Measurements from ENCODE around the gene ANO2.

The ANO2 gene

DNA sequence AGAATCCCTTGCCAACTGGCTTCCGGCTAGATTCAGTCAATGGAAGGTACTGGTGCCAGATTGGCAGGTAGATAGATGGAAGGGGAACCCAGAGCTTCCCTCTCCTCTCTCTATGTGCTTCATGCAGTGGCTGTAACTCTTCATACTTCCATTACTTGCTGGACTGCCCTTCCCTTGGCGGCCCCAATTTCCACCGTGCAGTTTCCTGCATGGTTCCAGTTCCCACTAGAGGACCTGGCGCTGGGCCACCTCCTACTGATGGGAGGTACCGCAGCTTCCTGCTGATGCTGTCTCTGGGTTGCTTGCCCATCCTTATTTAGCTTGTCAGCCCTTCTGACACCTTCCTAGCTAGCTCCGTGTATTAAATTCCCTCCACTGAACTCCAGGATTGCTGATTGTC is 226.4 kb downstream of the ANO2 start:
- Histone ChIP-seq H3K27ac (no peak overlapping the region), H3K4me3 (no peak overlapping the region), H3K36me3 (no peaks in the 10 kb centered on the region), H3K9me3 (no peaks in the 10 kb centered on the region), H3K4me1 (peaks cover 0 to 23% (median 6%) of the 10 kb centered on the region in 4 donors), H3K27me3 (no peaks in the 10 kb centered on the region)
- intact Hi-C loops (cut with DNase I; ENCODE audit: low total_unique reads) = no loop called here
- TF ChIP-seq, protein P1, sequence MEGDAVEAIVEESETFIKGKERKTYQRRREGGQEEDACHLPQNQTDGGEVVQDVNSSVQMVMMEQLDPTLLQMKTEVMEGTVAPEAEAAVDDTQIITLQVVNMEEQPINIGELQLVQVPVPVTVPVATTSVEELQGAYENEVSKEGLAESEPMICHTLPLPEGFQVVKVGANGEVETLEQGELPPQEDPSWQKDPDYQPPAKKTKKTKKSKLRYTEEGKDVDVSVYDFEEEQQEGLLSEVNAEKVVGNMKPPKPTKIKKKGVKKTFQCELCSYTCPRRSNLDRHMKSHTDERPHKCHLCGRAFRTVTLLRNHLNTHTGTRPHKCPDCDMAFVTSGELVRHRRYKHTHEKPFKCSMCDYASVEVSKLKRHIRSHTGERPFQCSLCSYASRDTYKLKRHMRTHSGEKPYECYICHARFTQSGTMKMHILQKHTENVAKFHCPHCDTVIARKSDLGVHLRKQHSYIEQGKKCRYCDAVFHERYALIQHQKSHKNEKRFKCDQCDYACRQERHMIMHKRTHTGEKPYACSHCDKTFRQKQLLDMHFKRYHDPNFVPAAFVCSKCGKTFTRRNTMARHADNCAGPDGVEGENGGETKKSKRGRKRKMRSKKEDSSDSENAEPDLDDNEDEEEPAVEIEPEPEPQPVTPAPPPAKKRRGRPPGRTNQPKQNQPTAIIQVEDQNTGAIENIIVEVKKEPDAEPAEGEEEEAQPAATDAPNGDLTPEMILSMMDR (IDR thresholded peaks at IDR 0.05) = no peak
- no peak for DNase-seq

DNA sequence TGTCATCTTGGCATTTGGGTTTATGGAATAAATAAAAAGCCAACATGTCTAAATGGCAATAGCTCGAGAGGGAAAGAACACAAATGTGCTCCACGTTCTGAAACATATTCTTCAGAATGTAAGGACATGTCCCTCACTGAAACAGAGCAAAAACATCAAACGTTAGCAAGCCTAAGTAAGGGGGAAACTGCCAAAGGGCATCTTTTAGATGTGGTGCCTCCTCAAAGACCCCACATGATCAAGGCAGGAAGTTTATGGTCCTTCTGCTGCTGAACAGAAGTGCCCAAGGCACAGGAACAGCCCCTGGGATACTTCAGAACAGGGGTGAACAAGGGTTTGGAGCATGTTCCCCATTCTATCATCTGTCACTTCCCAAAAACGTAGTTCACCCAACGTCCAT is 227.0 kb downstream of the ANO2 start:
- TF ChIP-seq, protein P1 (IDR thresholded peaks at IDR 0.05) = no peak
- no peak for DNase-seq
- Histone ChIP-seq H3K27me3 (no peaks in the 10 kb centered on the region), H3K4me3 (no peak overlapping the region), H3K9me3 (no peaks in the 10 kb centered on the region), H3K36me3 (no peaks in the 10 kb centered on the region), H3K27ac (no peak overlapping the region), H3K4me1 (peaks cover 0 to 23% (median 6%) of the 10 kb centered on the region in 4 donors)
- intact Hi-C loops (cut with DNase I; ENCODE audit: low total_unique reads) = no loop called here

DNA sequence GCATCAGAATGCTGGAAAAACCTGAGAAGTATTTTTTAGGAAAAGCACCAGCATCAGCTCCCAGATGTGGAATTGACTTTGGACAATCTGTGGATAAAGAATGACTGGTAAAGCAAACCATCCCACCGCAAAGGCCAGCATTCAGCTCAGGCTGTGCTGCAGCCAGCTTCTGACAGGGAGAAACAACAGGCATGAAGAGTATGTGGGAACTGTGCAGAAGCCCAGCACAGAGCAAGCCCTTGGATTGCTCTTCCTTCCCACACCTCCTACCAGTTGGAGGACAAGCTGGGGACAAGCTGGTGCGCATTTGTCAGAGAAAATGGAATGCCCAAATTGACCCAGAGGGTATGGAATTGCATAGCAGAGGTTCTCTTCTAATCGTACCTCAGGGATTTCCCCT is 228.1 kb downstream of the ANO2 start:
- intact Hi-C loops (cut with DNase I; ENCODE audit: low total_unique reads) = no loop called here
- no peaks in the 10 kb centered on the region for H3K9me3 ChIP-seq
- no peak for DNase-seq
- TF ChIP-seq, protein P1 (IDR thresholded peaks at IDR 0.05) = no peak
- no peak overlapping the region for H3K27ac ChIP-seq
- H3K4me1 ChIP-seq = peaks cover 0 to 23% (median 6%) of the 10 kb centered on the region in 4 donors
- no peaks in the 10 kb centered on the region for H3K27me3 ChIP-seq
- no peaks in the 10 kb centered on the region for H3K36me3 ChIP-seq
- no peak overlapping the region for H3K4me3 ChIP-seq

DNA sequence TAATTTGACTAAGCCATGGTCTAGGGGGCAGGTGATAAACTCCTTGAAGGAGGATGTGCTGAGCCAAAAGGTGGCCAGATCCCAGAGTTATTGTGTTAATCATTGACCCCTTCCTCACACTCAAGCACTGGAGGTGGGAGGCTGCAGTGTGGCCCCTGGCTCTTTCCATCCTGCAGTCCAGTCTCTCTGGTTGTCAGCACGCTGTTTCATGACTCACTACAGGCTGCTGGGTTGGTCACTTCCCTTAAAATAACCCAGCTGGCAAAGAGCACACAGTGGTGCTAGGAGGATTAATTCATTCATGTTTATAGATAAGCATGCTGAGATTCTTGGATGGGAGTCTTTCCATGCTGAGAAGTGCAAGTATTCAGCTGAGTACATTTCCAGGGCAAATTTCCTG is 228.9 kb downstream of the ANO2 start:
- no peak overlapping the region for H3K4me3 ChIP-seq
- intact Hi-C loops (cut with DNase I; ENCODE audit: low total_unique reads) = no loop called here
- no peaks in the 10 kb centered on the region for H3K9me3 ChIP-seq
- H3K27ac ChIP-seq = no peak overlapping the region
- H3K4me1 ChIP-seq = peaks cover 0 to 23% (median 6%) of the 10 kb centered on the region in 4 donors
- peak in 1 of 2 donors; percentile 23 for DNase-seq
- no peaks in the 10 kb centered on the region for H3K36me3 ChIP-seq
- no peaks in the 10 kb centered on the region for H3K27me3 ChIP-seq
- TF ChIP-seq, protein P1 (IDR thresholded peaks at IDR 0.05) = no peak

DNA sequence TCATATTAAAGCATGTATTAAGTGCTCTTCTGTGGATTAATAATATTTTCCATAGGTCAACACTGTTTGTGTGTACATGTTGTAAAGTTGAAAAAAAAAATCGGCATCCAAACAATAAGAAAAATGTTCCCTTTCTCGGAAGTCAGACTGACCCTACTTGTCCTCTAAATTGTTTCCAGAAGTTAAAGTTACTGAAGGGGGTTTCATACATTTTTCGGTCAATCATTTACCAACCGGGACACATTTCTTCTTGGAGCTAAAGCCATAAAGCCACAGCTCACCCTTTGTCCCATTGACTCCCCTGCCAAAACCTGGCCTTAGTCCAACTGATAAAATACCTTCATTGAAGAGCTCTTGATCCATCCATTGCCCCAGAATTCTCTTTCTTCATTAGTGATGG is 230.0 kb downstream of the ANO2 start:
- no peak overlapping the region for H3K27ac ChIP-seq
- H3K4me3 ChIP-seq = no peak overlapping the region
- H3K9me3 ChIP-seq = no peaks in the 10 kb centered on the region
- H3K36me3 ChIP-seq = no peaks in the 10 kb centered on the region
- intact Hi-C loops (cut with DNase I; ENCODE audit: low total_unique reads) = no loop called here
- no peaks in the 10 kb centered on the region for H3K27me3 ChIP-seq
- TF ChIP-seq, protein P1 (IDR thresholded peaks at IDR 0.05) = no peak
- peaks cover 0 to 16% (median 4%) of the 10 kb centered on the region in 4 donors for H3K4me1 ChIP-seq
- no peak for DNase-seq

DNA sequence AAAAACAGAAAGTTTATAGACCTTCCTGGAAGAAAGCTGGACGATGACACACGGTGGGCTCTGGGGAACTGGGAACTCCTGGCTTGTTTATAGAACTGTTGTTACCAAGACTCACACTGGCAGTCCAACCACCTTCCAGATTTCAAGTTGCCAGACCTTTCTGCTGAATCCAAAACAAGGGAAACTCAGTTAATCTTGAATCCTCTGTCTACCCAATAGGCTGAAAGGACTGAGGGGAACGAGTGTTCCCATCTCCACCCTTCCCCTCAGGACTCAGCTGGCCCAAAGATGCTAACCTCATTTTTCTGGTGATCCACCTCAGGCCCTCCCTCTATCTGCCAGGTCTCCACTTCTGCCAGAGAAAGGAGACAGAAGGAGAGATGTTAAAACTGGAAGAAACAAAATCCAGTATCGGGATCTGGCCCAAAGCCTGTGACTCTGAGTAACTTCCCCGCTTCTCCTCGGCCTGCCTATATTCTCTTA is 231.4 kb downstream of the ANO2 start:
- H3K9me3 ChIP-seq = no peaks in the 10 kb centered on the region
- peak; percentile 50 to 65 for DNase-seq
- intact Hi-C loops (cut with DNase I; ENCODE audit: low total_unique reads) = no loop called here
- TF ChIP-seq, protein P1 (IDR thresholded peaks at IDR 0.05) = no peak
- no peaks in the 10 kb centered on the region for H3K36me3 ChIP-seq
- no peak overlapping the region for H3K27ac ChIP-seq
- no peak overlapping the region for H3K4me3 ChIP-seq
- no peaks in the 10 kb centered on the region for H3K27me3 ChIP-seq
- H3K4me1 ChIP-seq = peaks cover 0 to 13% (median 4%) of the 10 kb centered on the region in 4 donors
